SK-N-MC (cell line): ENCODE data around the gene GDF10.

ENCODE experiments used
- DNase-seq: peaks from one replicate; pipeline ENCODE4 v3.0.0-alpha.2; 2011; ENCODE audit warnings: low read depth, low spot score
- H3K27ac ChIP-seq: fragments of 200-600 bp; sonication (generic); 2 replicates; pipeline ENCODE4 v1.5.1; 2016; ENCODE audit warnings: mixed run types
- H3K36me3 ChIP-seq: fragments of 200-600 bp; sonication (generic); 2 replicates; pipeline ENCODE4 v1.6.1; 2017; ENCODE audit warnings: antibody characterized with exemption, low read length, mixed read lengths; ENCODE audit not compliant: insufficient read depth
- H3K4me3 ChIP-seq: fragments of 200-600 bp; sonication (generic); 2 replicates; pipeline ENCODE4 v1.5.1; 2016
- H3K9ac ChIP-seq: fragments of 200-600 bp; sonication (generic); 2 replicates; pipeline ENCODE4 v1.8.0; 2017; ENCODE audit warnings: mixed run types, mixed read lengths; ENCODE audit not compliant: insufficient read length
- H3K9me3 ChIP-seq: fragments of 200-600 bp; sonication (generic); 2 replicates; pipeline ENCODE4 v1.6.1; 2017; ENCODE audit warnings: low read depth, mild to moderate bottlenecking, antibody characterized with exemption, low read length, moderate library complexity, mixed read lengths
- EZH2 ChIP-seq: fragments of 200-600 bp; sonication (generic); IDR thresholded peaks from one replicate; pipeline ENCODE4 v1.6.1; 2017; ENCODE audit warnings: antibody characterized with exemption
- FOXP2 ChIP-seq: optimal IDR thresholded peaks from 2 replicates; pipeline ENCODE3; 2011; ENCODE audit warnings: mild to moderate bottlenecking, moderate library complexity; ENCODE audit not compliant: insufficient read depth; ENCODE audit errors: extremely low read length, control extremely low read depth
- POLR2AphosphoS5 ChIP-seq: IDR thresholded peaks from 2 replicates; pipeline ENCODE4 v1.6.1; 2012; ENCODE audit warnings: mild to moderate bottlenecking, low read depth, low read length, borderline replicate concordance

GDF10 gene

GRCh38 chr10:47334466-47335295 is 34.7 kb downstream of the GDF10 start:
- Histone ChIP-seq H3K9me3 (no peaks in the 10 kb centered on the region), H3K27ac (no peak overlapping the region), H3K4me3 (no peak overlapping the region), H3K36me3 (no peaks in the 10 kb centered on the region), H3K9ac (no peak overlapping the region)
- TF ChIP-seq FOXP2 (no peak), POLR2AphosphoS5 (no peak), EZH2 (no peak)
- no peak for DNase-seq

- no peaks in the 10 kb centered on the region for H3K9me3 ChIP-seq
- no peak overlapping the region for H3K4me3 ChIP-seq
- no peak overlapping the region for H3K27ac ChIP-seq
- H3K36me3 ChIP-seq, result no peaks in the 10 kb centered on the region
- TF ChIP-seq EZH2 (no peak), FOXP2 (no peak), POLR2AphosphoS5 (no peak)
- H3K9ac ChIP-seq, result no peak overlapping the region
- DNase-seq, result no peak
Measured at GRCh38 chr10:47335906-47336305, 35.9 kb downstream of the GDF10 start.

- Histone ChIP-seq H3K27ac (no peak overlapping the region), H3K36me3 (no peaks in the 10 kb centered on the region), H3K9me3 (no peaks in the 10 kb centered on the region), H3K9ac (no peak overlapping the region), H3K4me3 (no peak overlapping the region)
- DNase-seq, result no peak
- TF ChIP-seq EZH2 (no peak), POLR2AphosphoS5 (no peak), FOXP2 (no peak)
Measured at GRCh38 chr10:47336387-47337134, 36.6 kb downstream of the GDF10 start.

- Histone ChIP-seq H3K27ac (no peak overlapping the region), H3K9me3 (no peaks in the 10 kb centered on the region), H3K4me3 (no peak overlapping the region), H3K36me3 (no peaks in the 10 kb centered on the region), H3K9ac (no peak overlapping the region)
- no peak for TF ChIP-seq EZH2
- TF ChIP-seq FOXP2, result no peak
- no peak for TF ChIP-seq POLR2AphosphoS5
- DNase-seq, result no peak
Measured at GRCh38 chr10:47337310-47337709, 37.3 kb downstream of the GDF10 start.

- TF ChIP-seq POLR2AphosphoS5 (no peak), FOXP2 (no peak), EZH2 (no peak)
- DNase-seq, result no peak
- Histone ChIP-seq H3K9me3 (no peaks in the 10 kb centered on the region), H3K4me3 (no peak overlapping the region), H3K9ac (no peak overlapping the region), H3K36me3 (no peaks in the 10 kb centered on the region), H3K27ac (no peak overlapping the region)
Measured at GRCh38 chr10:47339186-47339735, 39.3 kb downstream of the GDF10 start.

- no peak for TF ChIP-seq FOXP2
- no peak for TF ChIP-seq POLR2AphosphoS5
- no peak for TF ChIP-seq EZH2
- Histone ChIP-seq H3K36me3 (no peaks in the 10 kb centered on the region), H3K4me3 (no peak overlapping the region), H3K9me3 (no peaks in the 10 kb centered on the region), H3K27ac (no peak overlapping the region), H3K9ac (no peak overlapping the region)
- no peak for DNase-seq
Measured at GRCh38 chr10:47339759-47340607, 40.0 kb downstream of the GDF10 start.

GRCh38 chr10:47340608-47341170 is 40.7 kb downstream of the GDF10 start:
- no peak overlapping the region for H3K27ac ChIP-seq
- H3K4me3 ChIP-seq, result no peak overlapping the region
- H3K9ac ChIP-seq, result no peak overlapping the region
- no peaks in the 10 kb centered on the region for H3K9me3 ChIP-seq
- H3K36me3 ChIP-seq, result no peaks in the 10 kb centered on the region
- TF ChIP-seq POLR2AphosphoS5 (no peak), FOXP2 (no peak), EZH2 (no peak)
- DNase-seq, result no peak

- no peak for DNase-seq
- H3K27ac ChIP-seq, result no peak overlapping the region
- no peak overlapping the region for H3K4me3 ChIP-seq
- H3K9ac ChIP-seq, result no peak overlapping the region
- H3K36me3 ChIP-seq, result no peaks in the 10 kb centered on the region
- TF ChIP-seq FOXP2 (no peak), EZH2 (no peak), POLR2AphosphoS5 (no peak)
- H3K9me3 ChIP-seq, result no peaks in the 10 kb centered on the region
Measured at GRCh38 chr10:47344996-47345870, 45.2 kb downstream of the GDF10 start.
